GM12878 (cell line): ENCODE results near the gene SPCS2.

Experiments
- BRCA1 ChIP-seq: IDR thresholded peaks from 2 replicates; pipeline ENCODE4 v1.6.1; 2011; ENCODE audit warnings: low read depth, low read length, improper control_type of control experiment
- NBN ChIP-seq: fragments of 450-650 bp; IDR thresholded peaks from 2 replicates; pipeline ENCODE4 v1.6.1; 2016
- NRF1 ChIP-seq: conservative IDR thresholded peaks from 2 replicates; pipeline ENCODE4 v1.6.1; 2011; ENCODE audit warnings: mild to moderate bottlenecking, low read depth, low read length, improper control_type of control experiment
- POLR2A ChIP-seq: IDR thresholded peaks from 2 replicates; pipeline ENCODE4 v1.6.1; 2011; ENCODE audit warnings: low read depth, mild to moderate bottlenecking, low read length
- REST ChIP-seq: IDR thresholded peaks from 2 replicates; pipeline ENCODE4 v1.6.1; 2012; ENCODE audit warnings: mild to moderate bottlenecking, low read depth, low read length
- SIN3A ChIP-seq: IDR thresholded peaks from 2 replicates; pipeline ENCODE4 v1.6.1; 2012; ENCODE audit warnings: low read depth, low read length, improper control_type of control experiment
- TF ChIP-seq, protein P1 (sequence below), 3 experiments: IDR thresholded peaks in 2 of 3; conservative IDR thresholded peaks in 1 of 3; 2 replicates each; pipeline ENCODE4 v1.5.1; 2011; ENCODE audit warnings: low read depth in 3 of 3, low read length in 3 of 3, mild to moderate bottlenecking in 3 of 3, control low read depth in 2 of 3, moderate library complexity in 2 of 3, inconsistent platforms in 1 of 3, mixed read lengths in 1 of 3; ENCODE audit not compliant: control insufficient read depth in 2 of 3, insufficient read depth in 1 of 3; ENCODE audit errors: extremely low read depth in 1 of 3
- TF ChIP-seq, protein P2 (sequence below): IDR thresholded peaks from 2 replicates; pipeline ENCODE4 v1.6.1; 2012; ENCODE audit warnings: low read depth, low read length, improper control_type of control experiment
- TF ChIP-seq, protein P3 (sequence below): fragments of 450-650 bp; IDR thresholded peaks from 2 replicates; pipeline ENCODE4 v1.6.1; 2017; ENCODE audit warnings: mild to moderate bottlenecking

DNA sequence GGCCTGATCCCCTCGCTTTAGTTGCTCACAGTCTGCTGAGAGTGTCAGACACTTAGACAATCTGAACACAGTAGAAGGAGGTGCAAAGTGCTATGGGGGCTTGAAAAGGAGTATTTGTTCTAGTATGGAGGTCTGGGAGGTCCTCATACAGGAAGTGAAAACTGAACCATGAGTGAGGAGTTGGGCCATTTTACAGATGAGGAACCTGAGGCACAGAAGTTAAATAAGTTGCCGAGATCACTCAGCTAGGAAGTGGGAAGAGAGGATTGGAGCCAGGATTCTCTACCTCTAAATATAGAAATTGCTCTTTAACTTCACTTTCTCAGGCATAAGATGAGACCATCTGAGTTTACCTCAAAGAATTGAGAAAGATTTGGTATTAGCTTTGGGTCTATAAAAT lies 35.7 kb downstream of the SPCS2 start:
- TF ChIP-seq, protein P1, sequence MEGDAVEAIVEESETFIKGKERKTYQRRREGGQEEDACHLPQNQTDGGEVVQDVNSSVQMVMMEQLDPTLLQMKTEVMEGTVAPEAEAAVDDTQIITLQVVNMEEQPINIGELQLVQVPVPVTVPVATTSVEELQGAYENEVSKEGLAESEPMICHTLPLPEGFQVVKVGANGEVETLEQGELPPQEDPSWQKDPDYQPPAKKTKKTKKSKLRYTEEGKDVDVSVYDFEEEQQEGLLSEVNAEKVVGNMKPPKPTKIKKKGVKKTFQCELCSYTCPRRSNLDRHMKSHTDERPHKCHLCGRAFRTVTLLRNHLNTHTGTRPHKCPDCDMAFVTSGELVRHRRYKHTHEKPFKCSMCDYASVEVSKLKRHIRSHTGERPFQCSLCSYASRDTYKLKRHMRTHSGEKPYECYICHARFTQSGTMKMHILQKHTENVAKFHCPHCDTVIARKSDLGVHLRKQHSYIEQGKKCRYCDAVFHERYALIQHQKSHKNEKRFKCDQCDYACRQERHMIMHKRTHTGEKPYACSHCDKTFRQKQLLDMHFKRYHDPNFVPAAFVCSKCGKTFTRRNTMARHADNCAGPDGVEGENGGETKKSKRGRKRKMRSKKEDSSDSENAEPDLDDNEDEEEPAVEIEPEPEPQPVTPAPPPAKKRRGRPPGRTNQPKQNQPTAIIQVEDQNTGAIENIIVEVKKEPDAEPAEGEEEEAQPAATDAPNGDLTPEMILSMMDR (IDR thresholded peaks at IDR 0.05 in 2 of 3, conservative IDR thresholded peaks at IDR 0.05 in 1 of 3; ENCODE audit: control insufficient read depth in 2 of 3, extremely low read depth in 1 of 3, insufficient read depth in 1 of 3, low read depth in 3 of 3, low read length in 3 of 3): no peak
- no peak for TF ChIP-seq POLR2A
- TF ChIP-seq, protein P2, sequence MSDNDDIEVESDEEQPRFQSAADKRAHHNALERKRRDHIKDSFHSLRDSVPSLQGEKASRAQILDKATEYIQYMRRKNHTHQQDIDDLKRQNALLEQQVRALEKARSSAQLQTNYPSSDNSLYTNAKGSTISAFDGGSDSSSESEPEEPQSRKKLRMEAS: no peak
- TF ChIP-seq NRF1: no peak
- TF ChIP-seq, protein P3, sequence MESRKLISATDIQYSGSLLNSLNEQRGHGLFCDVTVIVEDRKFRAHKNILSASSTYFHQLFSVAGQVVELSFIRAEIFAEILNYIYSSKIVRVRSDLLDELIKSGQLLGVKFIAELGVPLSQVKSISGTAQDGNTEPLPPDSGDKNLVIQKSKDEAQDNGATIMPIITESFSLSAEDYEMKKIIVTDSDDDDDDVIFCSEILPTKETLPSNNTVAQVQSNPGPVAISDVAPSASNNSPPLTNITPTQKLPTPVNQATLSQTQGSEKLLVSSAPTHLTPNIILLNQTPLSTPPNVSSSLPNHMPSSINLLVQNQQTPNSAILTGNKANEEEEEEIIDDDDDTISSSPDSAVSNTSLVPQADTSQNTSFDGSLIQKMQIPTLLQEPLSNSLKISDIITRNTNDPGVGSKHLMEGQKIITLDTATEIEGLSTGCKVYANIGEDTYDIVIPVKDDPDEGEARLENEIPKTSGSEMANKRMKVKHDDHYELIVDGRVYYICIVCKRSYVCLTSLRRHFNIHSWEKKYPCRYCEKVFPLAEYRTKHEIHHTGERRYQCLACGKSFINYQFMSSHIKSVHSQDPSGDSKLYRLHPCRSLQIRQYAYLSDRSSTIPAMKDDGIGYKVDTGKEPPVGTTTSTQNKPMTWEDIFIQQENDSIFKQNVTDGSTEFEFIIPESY: no peak
- no peak for TF ChIP-seq NBN
- TF ChIP-seq REST: no peak
- TF ChIP-seq BRCA1: no peak
- TF ChIP-seq SIN3A: no peak
